Cardiac fibroblast (primary cell): ENCODE results near the gene CBY2.

Source experiments
- DNase-seq, 2 donors: peaks; one replicate each; pipeline versions ENCODE4 v3.0.0 to v3.0.0-alpha.2; 2010; ENCODE audit warnings: low read depth in 2 of 2
- H3K4me3 ChIP-seq, 2 donors: replicated peaks in 1 of 2; 1 replicate in 1 of 2; 2 replicates in 1 of 2; pipeline ENCODE4 v1.5.1; 2011; ENCODE audit warnings: low read depth in 2 of 2, low read length in 2 of 2, mild to moderate bottlenecking in 2 of 2, moderate library complexity in 1 of 2
- TF ChIP-seq, protein P1 (sequence below): IDR thresholded peaks from one replicate; pipeline ENCODE4 v1.5.1; 2011; ENCODE audit warnings: low read depth, mild to moderate bottlenecking, low read length, inconsistent platforms

CBY2 gene

DNA sequence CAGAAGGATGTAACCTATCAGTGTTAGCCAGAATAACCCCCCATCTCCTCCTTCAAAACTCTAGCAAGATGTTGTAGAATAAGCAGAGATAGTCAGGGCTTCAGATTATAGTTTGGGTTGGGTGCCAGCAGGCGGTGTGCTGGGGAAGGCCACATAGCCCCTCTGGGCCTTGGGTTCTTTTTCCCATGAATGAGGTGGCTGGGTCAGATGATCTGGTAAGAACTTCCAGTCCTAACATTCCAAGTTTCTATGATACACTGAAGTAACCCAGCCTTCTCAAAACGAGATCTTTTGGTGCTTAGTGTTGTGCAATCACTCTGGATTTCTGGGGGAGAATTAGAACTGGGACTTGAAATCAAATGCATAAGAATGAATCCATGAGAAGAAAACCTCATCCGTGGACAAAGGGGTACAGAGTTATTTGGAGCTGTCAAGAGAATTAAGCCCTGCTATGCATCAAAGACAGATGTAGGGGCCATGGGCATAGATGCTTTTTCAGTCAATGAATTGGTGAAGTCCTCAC is 810 bp downstream of the CBY2 start:
- TF ChIP-seq, protein P1, sequence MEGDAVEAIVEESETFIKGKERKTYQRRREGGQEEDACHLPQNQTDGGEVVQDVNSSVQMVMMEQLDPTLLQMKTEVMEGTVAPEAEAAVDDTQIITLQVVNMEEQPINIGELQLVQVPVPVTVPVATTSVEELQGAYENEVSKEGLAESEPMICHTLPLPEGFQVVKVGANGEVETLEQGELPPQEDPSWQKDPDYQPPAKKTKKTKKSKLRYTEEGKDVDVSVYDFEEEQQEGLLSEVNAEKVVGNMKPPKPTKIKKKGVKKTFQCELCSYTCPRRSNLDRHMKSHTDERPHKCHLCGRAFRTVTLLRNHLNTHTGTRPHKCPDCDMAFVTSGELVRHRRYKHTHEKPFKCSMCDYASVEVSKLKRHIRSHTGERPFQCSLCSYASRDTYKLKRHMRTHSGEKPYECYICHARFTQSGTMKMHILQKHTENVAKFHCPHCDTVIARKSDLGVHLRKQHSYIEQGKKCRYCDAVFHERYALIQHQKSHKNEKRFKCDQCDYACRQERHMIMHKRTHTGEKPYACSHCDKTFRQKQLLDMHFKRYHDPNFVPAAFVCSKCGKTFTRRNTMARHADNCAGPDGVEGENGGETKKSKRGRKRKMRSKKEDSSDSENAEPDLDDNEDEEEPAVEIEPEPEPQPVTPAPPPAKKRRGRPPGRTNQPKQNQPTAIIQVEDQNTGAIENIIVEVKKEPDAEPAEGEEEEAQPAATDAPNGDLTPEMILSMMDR, result no peak
- DNase-seq, result no peak
- H3K4me3 ChIP-seq, result no peak overlapping the region

DNA sequence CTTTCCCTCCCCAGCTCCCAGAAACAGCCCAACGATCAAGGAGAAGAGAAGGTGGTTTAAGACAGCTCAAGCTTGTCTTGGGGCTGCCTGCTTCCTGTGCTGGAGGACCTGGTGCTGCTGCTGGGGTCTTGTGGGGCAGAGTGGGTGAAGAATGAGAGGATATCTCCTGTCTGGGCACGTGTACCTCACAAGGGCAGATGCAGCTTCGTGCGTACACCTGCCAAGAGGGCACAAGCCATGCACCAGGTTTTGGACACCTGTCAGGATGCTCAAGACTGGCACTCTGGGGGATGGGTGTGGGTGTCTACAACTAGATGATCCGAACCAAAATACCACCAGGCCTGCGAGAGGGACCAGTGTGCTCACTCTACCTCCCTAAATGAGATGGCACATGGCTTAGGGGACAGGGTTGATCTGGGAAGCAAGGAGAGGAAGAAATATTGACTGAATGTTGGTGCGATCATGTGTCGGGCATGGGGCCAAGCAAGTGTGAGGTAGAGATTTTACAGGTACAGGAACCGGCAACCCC is 2.2 kb downstream of the CBY2 start:
- H3K4me3 ChIP-seq, result no peak overlapping the region
- no peak for DNase-seq
- TF ChIP-seq, protein P1, result no peak

DNA sequence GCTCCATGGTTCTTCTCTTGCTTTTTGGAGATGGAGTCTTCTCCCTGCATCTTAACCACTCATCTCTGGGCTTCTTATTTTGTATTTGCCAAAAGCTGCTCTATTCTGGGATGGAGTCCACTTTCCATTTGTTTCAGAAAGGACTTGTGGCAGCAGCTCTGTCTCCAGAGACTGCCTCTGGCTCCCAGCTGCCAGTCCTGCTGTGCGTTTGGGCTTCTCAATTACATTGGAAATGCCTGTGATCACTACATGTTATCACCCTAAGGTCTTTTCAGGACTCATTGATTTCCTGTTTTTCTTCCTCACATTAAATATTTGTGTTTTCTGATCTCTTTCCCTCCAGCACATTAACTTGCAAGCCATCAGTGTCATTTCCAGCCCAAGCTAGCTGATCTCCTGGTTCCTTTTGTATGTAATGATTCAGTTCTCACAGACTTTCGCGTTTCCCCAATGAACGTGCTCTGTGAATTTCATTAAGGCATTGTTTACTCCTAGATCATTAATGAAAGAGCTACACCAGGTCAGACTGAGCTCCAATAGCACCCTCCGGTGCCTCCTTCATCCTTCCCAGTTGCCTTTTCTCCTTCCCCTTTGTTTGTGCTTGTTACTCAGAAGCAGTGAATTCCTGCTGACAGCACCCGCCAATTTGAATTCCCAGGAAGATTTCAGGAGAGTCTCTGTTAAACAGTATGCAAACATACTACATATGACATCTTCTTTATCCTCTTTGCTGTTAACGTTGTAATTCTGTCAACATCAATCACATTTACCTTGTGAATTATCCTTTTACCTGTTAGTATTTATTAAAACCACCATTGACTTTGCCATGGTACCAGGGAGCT is 3.0 kb downstream of the CBY2 start:
- DNase-seq, result no peak
- no peak overlapping the region for H3K4me3 ChIP-seq
- TF ChIP-seq, protein P1, result no peak

DNA sequence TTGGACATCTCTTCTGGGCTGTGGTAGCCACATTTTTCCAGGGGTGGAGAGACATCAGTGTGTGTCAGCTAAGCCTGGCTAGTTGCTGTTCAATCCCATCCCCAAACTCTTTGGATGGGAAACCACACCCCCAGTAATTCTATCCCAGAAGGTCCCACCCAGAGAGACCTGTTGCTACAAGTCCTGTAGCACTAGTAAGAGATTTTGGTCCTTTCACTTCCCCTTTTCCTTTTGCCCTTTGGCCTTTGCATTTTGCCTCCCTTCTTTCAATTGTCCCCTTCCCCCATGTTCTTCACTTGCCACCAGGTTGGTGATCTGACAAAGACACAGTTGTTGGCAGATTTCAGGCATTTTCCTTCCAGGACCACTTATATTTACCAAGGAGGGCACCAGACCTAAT is 3.8 kb downstream of the CBY2 start:
- TF ChIP-seq, protein P1, result no peak
- no peak overlapping the region for H3K4me3 ChIP-seq
- no peak for DNase-seq

DNA sequence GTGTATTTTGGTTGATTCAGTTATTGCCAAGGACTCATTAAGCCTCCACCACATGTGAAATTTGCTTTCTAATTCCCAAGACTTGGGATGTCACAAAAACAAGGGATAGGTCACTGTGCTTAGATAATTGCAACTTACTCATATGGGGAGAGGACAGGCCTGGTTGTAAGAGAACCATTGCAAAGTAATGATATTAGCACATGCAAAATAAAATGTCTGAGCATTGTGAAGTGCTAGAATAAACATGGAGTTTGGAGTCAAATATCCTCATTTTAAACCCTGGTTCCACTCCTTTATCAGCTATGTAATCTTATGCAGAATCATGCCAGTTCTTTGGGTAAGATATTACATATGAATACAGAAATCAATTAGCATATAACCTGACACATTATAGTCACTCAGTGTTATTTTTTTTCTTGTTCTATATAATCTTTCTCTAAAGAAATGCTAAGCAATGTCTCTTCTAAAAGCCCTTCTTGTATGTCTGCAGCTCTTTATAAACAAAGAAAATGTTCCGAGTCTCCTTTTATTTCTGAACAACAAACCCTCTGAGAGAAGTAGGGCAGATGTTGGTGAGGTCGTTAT is 5.5 kb downstream of the CBY2 start:
- no peak for DNase-seq
- no peak overlapping the region for H3K4me3 ChIP-seq
- TF ChIP-seq, protein P1, result no peak

DNA sequence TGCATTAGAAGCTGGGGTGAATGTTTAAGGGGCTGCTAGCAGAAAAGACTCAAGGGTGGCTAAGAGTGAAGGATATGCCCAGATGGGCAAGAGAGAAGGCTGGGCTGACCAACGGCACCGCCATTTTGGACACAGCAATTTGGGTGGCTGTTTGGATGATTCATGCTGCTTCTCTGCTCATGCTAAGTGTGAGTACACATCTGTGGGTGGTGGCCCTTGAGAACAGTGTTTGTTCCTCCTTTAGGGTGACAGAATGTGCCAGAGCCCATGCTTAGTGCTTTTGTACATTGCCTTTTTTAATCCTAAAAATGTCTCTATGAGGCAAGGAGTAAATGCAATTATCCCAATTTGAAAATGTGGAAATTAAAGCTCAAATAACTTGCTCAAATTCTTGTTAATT is 9.8 kb downstream of the CBY2 start:
- no peak for DNase-seq
- TF ChIP-seq, protein P1, result no peak
- H3K4me3 ChIP-seq, result no peak overlapping the region
